RWPE1 (cell line): Measurements from ENCODE around the gene STXBP2.

ENCODE experiments used
- CTCF ChIA-PET: fragments of 350-600 bp; sonication (Branson Sonifier 250); formaldehyde crosslinking; extraction: SDS; loops from one replicate; lab custom pipeline; 2021; lab: Yijun Ruan, JAX
- POLR2A ChIA-PET: fragments of 400-600 bp; formaldehyde crosslinking; extraction: SDS; loops from one replicate; lab custom pipeline; 2020; ENCODE audit warnings: antibody characterized with exemption; ENCODE audit not compliant: low non-redundant PET; lab: Yijun Ruan, JAX
- DNase-seq: peaks from one replicate; pipeline ENCODE4 v3.0.0; 2012; ENCODE audit warnings: low spot score
- H3K27ac ChIP-seq: fragments of 450-650 bp; 2 replicates; pipeline ENCODE4 v1.5.1; 2017
- CTCF ChIP-seq: fragments of 450-650 bp; conservative IDR thresholded peaks from 2 replicates; pipeline ENCODE4 v1.5.1; 2017; ENCODE audit warnings: low read depth, mild to moderate bottlenecking

STXBP2 gene

GRCh38 chr19:7618348-7618747 is 18.6 kb upstream of the STXBP2 start:
- ChIA-PET POLR2A (interaction anchor here (0.5 to 1.0 kb wide), 2 partner anchors 11 to 202 kb away, joined by 3 to 4 read pairs; no protein-coding TSS in a partner anchor), CTCF (interaction anchor here (0.7 to 1.6 kb wide), 4 partner anchors 9 to 50 kb away, joined by 3 to 7 read pairs (median 6); no protein-coding TSS in a partner anchor)
- no peak for TF ChIP-seq CTCF
- H3K27ac ChIP-seq = peak overlapping the region; percentile 41
- no peak for DNase-seq

GRCh38 chr19:7618771-7619510 is 18.0 kb upstream of the STXBP2 start:
- ChIA-PET CTCF (interaction anchor here (0.6 to 2.7 kb wide), 8 partner anchors 8 to 264 kb away, joined by 3 to 10 read pairs (median 6); partner anchors contain the start of gene TRAPPC5), POLR2A (interaction anchor here (0.5 to 1.3 kb wide), 4 partner anchors 11 to 201 kb away, joined by 3 to 5 read pairs (median 4); partner anchors contain the start of genes PET100, STXBP2 and XAB2)
- no peak for DNase-seq
- no peak for TF ChIP-seq CTCF
- H3K27ac ChIP-seq = peak overlapping the region; percentile 41

DNA sequence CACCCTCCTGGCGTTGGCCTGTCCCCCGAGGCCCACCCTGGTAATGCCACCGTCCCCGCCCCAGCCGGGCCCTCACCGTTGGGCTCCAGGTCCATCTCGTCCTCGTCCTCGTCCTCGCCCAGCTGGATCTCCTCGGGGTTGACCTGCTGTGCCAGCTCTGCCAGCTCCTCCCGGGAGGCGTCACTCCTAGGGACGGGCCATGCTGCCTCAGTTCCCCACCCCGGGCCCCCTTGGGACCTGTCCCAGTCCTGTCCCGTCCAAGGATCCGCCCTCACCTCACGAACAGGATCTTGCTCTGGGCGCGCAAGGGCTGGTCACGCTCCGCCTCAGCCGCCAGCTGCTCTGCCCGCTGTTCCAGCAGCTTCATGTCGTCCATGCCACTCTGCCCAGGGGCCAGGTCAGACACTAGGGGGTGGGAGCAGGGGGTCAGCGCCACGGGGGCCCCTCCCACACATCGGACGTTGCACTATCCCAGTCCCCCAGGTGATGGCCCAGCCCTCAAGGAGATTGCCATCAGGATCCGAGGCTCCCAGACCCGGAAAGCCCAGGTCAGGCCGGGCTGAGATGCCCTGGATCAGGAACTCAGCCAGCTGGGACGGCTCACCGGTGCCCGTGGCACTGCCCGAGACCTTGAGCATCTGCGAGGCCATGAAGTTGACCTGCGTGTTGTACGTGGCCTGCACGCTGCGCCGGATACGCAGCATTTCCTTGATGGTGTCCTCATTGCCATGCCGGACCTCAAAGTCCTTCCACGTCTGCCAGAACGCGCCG is 17.1 kb upstream of the STXBP2 start:
- ChIA-PET CTCF (interaction anchor here (0.6 to 2.7 kb wide), 7 partner anchors 12 to 265 kb away, joined by 3 to 10 read pairs (median 4); partner anchors contain the start of gene TRAPPC5), POLR2A (interaction anchor here (0.9 to 1.3 kb wide), 2 partner anchors 10 to 17 kb away, joined by 3 to 5 read pairs; partner anchors contain the start of genes PET100, STXBP2 and XAB2)
- peak overlapping the region; percentile 41 for H3K27ac ChIP-seq
- DNase-seq = no peak
- TF ChIP-seq CTCF = no peak

DNA sequence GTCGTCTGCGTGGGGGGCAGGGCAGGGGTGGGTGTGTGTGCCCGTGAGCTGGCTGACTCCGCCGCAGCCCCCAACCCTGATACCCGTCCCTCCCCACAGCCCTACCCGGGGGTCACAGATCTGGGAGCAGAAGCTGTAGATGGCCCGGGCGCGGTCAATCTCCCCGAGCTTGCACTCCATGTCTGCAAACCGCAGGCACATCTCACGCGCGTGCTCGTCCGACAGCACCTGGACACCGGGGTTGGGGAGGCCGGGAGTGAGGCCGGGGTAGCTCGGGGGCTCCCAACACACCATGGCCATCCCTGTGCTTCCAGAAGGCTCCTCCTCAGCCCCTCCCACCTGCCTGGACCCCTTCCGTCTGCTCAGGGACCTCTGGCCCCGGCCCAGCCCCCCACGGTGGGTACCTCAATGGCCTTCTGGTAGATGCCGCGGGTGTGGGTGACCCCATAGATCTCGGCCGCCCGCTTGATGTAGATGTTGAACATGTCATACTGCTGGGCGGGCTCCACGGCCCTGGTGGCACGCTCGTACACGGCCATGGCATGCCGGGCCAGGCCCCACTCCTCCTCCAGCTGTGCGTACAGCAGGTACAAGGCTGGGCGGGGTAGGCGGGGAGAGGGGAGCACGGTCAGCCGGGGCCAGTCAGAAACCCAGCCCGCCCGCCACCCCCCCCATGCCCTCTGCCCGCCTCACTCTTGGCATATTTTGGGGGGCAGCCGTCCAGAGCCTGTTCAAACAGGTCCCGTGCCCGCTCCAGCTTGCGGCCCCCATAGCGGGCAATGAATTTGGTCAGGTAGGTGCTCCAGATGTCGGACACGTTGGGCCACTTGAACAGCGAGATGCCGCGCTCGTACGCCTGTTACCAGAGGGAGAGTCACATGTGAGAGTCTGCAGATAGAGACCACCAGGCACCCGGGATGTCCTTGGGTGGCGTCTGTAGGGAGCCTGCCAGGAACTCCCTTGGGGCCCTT is 16.2 kb upstream of the STXBP2 start:
- H3K27ac ChIP-seq = no peak overlapping the region
- CTCF ChIA-PET = interaction anchor here (0.8 to 2.7 kb wide), 5 partner anchors 12 to 180 kb away, joined by 3 to 10 read pairs (median 5); partner anchors contain the start of gene TRAPPC5
- TF ChIP-seq CTCF = no peak
- no peak for DNase-seq
- POLR2A ChIA-PET = interaction anchor here (1.3 kb wide), 1 partner anchor 9 kb away, joined by 5 read pairs; the partner anchor contains the start of genes PET100 and XAB2

DNA sequence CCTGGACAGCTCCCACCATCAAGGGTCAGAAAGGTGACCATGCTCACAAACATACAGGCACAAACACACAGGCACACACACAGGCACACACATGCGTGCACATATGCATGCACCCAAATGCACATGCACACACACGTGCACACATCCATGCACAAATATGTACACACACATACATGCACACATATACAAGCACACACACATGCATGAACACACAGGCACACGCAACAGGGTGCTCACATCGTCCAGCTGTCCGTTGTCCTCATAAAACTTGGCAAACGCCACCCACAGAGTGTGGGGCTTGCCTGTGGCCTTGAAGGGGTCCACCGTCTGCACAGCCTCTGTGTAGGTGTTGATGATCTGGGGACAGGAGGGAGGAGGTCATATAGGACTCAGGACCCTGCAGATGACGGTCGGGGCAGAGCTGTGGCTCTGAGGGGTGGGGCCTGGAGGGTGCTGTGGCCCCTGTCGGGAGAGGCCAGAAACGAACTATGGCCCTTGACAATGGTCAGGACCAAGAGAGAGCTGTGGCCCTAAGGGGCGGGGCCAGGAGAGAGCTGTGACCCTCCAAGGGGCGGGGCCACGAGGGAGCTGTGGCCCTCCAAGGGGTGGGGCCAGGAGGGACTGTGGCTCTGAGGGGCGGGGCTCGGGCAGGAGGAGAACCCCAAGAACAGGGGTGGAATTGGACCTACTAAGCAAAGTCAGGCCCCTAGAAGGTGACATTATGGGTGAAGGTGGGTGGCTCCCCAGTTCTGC is 13.8 kb upstream of the STXBP2 start:
- DNase-seq = no peak
- POLR2A ChIA-PET = no interaction called here
- H3K27ac ChIP-seq = 0 out of 2 replicates have a peak overlapping the region, but pooled peaks have one; percentile 1
- TF ChIP-seq CTCF = no peak
- CTCF ChIA-PET = interaction anchor here (0.6 kb wide), 1 partner anchor 57 kb away, joined by 3 read pairs; no protein-coding TSS in a partner anchor
